ENCODE measurements around the gene CUX1. TPM values are rescaled to one million over a fixed set of nuclear protein-coding genes. Genes with fewer than 3 reads are reported as not detected.
"Not testable (repeated sequence)": the region's sequence is repeated elsewhere in the genome, so short reads cannot be mapped to it uniquely, and the experiment has no call there.

Gene CUX1
- total RNA-seq, 2 donors from 2014 or later: 122 to 131 TPM

DNA sequence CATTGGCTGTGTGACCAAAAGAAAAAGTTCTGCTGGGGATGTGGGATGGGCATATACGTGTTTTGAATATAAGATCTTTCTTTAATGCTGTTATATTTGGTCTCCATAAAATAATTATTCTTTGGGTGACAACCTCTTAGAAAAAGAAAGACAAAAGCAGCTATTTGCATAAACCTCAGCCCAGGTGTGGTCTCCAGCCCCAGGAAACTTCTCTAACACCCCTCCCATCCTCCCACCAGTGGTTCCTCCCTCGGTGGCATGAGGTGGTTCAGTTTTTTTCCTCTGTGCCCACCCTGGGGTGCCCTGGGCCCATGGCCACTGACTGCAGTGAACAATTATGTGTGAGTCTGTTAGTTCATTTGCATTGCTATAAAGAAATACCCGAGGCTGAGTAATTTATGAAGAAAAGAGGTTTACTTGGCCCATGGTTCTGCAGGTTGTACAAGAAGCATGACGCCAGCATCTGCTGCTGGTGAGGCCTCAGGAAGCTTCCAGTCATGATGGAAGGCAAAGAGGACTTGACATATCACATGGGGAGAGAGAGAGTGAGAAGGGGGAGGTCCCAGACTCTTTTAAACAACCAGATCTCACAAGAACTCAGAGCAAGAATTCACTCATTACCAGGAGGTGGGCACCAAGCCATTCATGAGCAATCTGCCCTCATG, 165.9 kb downstream of the CUX1 start:
- DNase-seq (no peak), ATAC-seq (no peak)
- intact Hi-C loops (cut with DNase I, micrococcal nuclease): no loop called here

GRCh38 chr7:101984133-101984879, 166.9 kb downstream of the CUX1 start:
- intact Hi-C loops (cut with DNase I, micrococcal nuclease): no loop called here
- peak in 1 of 2 donors; percentile 59 for DNase-seq
- peak; percentile 90 for ATAC-seq

DNA sequence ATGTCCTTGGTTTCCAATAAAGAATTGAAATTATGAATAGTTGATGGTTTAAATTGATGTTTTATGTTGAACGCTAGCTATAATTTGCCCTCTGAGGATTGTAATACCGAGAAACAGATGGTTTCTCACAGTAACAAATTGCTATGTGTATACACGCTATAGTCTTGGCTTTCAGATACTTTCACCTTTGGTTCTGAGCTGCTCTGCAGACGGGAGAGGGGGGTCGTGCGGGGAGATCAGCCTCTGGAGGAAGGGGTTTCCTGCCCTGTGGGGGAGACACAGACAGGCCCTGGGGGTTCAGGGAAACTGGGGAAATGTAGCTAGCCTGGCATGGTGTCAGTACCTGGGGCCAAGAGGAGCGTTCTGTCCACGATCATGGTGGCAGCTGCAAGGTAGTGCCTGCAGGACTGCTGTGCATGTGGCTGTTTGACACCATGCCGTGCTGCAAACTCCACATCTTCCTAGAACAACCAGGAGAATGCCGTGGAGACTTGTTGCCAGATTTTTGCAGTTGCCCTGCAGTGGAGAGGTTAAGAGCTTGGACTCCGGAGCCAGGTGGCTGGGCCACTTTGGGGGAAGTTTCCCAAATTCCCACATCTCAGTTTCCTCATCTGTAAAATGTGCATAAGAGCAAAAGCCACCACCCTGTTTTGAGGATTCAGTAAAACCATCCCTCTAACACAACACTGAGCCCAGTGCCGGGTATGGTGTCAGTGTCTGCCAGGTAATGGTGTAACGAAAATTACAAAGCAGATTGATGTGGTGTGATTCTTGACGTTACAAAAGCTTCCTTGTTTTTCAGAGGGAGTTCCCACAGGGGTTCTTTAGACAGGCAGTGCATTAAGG, 167.9 kb downstream of the CUX1 start:
- intact Hi-C loops (cut with DNase I, micrococcal nuclease): no loop called here
- DNase-seq (no peak), ATAC-seq (no peak)

GRCh38 chr7:101985903-101986734, 168.7 kb downstream of the CUX1 start:
- ATAC-seq: no peak
- intact Hi-C loops (cut with DNase I, micrococcal nuclease): no loop called here
- DNase-seq: no peak

GRCh38 chr7:101987494-101987893, 170.1 kb downstream of the CUX1 start:
- intact Hi-C loops (cut with DNase I, micrococcal nuclease): no loop called here
- no peak for DNase-seq
- no peak for ATAC-seq

DNA sequence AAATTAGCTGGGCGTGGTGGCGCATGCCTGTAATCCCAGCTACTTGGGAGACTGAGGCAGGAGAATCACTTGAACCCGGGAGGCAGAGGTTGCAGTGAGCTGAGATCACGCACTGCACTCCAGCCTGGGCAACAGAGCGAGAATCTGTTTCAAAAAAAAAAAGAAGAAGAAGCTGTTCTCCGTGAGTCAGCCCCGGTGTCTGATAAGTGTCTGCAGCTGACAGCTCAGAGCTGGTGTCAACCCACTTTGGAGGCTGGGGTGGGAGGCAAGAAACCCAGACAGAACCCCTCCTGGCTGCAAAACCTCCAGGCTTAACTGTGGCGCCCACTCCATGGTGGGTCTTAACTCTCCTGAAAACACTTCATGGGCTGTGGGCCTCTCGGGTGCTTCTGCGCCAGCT, 170.6 kb downstream of the CUX1 start:
- intact Hi-C loops (cut with DNase I, micrococcal nuclease); DNase-seq; ATAC-seq: not testable (repeated sequence)

- intact Hi-C loops (cut with DNase I, micrococcal nuclease): no loop called here
- no peak for ATAC-seq
- no peak for DNase-seq
Measured at GRCh38 chr7:101988513-101988912, 171.1 kb downstream of the CUX1 start.

- DNase-seq (no peak), ATAC-seq (no peak)
- intact Hi-C loops (cut with DNase I, micrococcal nuclease): no loop called here
Measured at GRCh38 chr7:101989101-101989500, 171.7 kb downstream of the CUX1 start.

GRCh38 chr7:101990811-101991418, 173.5 kb downstream of the CUX1 start:
- intact Hi-C loops (cut with DNase I, micrococcal nuclease): no loop called here
- ATAC-seq (no peak), DNase-seq (peak in 1 of 2 donors; percentile 43)

DNA sequence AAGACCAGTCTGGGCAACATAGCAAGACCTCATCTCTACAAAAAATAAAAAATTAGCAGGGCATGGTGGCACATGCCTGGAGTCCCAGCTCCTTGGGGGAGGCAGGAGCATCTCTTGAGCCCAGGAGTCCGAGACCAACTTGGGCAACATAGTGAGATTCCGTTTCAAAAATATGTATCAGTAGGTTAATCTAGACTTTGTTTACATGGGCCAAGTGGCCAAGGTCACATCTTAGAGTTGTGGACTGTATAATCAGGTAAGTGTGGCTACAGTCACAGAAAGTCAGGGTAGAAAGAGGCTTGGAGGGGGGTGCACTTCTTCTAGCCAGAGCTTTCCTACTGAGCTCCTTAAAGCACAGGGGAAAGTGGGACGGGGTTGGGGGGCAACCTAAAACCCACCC, 174.4 kb downstream of the CUX1 start:
- intact Hi-C loops (cut with DNase I, micrococcal nuclease): no loop called here
- no peak for ATAC-seq
- no peak for DNase-seq

- intact Hi-C loops (cut with DNase I, micrococcal nuclease): no loop called here
- DNase-seq: no peak
- no peak for ATAC-seq
Measured at GRCh38 chr7:101993311-101993710, 175.9 kb downstream of the CUX1 start.

DNA sequence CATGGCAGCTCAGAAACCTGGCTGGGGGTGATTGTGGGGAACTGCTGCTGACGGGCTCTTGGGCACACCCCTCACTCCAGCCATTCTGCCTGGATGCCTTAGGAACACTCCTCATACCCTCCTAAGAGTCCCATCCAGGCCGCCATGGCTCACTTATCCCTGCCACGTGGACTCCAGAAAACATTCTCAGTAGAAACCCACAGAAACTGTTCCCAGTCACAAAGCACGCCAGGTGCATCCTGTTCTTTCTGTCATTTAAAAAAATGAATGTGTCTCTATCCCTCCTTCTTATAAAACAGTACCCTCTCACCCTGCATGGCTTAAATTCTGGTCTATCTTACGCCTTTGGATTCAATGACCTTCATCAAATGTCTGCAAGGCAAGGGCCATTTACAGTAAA, 177.7 kb downstream of the CUX1 start:
- intact Hi-C loops (cut with DNase I, micrococcal nuclease): no loop called here
- no peak for DNase-seq
- no peak for ATAC-seq

DNA sequence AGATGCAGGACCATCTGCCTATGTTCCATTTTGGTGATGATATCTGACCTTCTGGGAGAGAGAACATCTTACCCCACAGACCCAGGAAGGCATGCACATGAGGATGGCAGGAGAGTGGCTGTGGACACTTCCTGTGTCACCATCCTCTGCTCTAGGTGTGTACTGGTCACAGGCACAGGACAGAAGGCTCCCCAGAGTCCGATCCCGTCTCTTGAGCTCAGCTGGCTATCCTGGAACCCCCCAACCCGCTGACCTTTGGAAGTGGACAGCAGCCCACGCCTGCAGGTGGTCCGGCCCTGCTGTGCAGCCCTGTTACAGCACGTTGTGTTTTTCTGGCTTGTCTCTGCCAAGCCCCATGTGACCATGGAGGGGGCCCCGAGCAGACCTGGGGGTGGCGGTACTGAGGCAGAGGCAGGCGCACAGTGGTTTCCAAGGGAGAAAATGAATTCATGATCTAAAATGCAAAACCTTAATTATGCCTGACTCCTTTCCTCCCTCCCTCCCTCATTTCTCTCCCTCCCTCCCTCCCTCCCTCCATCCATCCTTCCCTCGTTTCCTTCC, 178.8 kb downstream of the CUX1 start:
- ATAC-seq: no peak
- intact Hi-C loops (cut with DNase I, micrococcal nuclease): no loop called here

DNA sequence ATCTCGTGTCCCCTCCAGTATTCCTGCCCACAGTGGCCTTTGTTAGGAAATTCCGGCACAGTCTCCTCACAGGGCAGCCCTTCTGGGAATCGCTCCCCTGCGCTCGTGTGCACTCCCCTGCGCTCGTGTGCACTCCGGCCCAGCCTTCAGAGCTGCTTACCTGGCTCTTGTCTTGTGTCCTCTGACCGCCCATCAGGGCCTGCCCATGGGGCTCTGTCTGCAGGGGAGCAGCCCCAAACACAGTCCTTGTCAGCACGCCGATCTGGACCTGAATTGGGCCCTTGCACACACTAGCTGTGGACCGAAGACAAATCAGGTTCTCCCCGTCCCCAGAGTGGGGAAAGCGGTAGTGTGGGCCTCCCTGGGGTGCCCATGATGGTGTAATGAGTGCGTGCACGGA, 179.4 kb downstream of the CUX1 start:
- ATAC-seq (no peak), DNase-seq (no peak)
- intact Hi-C loops (cut with DNase I, micrococcal nuclease): no loop called here

More for the DNA sequence above, 178.8 kb downstream of the CUX1 start:
- no peak for DNase-seq

DNA sequence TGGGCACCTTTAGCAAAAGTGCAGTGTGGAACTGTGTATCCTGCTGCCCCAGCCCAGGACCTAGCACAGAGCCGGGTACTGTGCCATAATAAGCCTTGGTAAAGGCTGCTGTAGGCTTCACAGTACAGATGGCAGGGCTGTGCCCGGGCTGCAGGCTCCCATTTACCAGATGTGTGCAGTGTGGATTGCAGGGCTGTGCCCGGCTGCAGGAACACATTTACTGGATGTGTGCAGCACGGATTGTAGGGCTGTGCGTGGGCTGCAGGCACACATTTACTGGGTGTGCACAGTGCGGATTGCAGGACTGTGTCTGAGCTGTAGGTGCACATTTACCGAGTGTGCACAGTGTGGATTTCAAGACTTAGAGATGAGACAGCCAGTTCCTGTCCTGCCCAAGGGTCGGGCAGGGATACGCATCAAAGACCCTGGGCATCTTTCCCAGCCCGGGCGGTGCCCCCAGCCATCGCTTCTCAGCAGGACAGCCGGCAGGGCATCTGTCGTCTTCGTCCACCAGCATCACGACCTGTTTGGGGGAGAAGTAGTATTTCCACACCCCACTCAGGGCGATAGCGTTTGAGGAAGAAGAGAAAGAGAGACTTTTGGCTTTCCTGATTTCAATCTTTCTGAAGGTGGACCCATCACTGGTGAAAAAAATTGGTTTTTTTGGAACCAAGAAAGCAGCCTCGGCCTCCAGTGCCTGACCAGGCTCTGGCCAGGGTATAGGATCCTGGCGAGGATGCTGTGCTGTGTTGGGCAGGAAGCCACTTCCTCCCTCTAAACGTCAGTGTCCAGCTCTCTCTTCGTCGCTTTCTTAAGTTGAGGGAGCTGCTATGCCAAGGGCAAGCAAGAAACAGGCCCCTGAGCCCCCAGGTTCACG, 180.8 kb downstream of the CUX1 start:
- DNase-seq: no peak
- intact Hi-C loops (cut with DNase I, micrococcal nuclease): no loop called here
- no peak for ATAC-seq

GRCh38 chr7:101998906-101999240, 181.4 kb downstream of the CUX1 start:
- ATAC-seq (no peak), DNase-seq (no peak)
- intact Hi-C loops (cut with DNase I, micrococcal nuclease): no loop called here

DNA sequence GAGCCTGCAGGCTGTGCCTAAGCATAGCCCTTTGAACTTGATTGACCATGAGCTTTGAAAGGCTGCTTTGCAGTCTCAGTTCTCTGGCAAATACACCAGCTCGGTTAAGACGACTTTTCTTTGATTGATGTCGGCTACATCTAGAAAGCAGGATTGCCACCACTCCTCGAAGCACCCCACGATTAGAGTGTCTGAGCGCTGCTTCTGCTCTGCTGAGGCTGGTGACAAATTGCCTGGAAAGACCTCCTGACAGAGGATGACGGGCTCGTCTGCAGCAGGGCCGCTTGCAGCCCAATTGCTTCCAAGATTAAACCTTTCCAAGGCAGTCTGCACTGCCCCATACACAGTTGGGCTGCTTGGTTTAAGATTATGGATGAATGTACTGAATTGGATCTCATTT, 182.0 kb downstream of the CUX1 start:
- ATAC-seq (no peak), DNase-seq (no peak)
- intact Hi-C loops (cut with DNase I, micrococcal nuclease): no loop called here
